IMR-90 (cell line): ENCODE measurements around the gene APOBEC3H. TPM values are rescaled to one million over a fixed set of nuclear protein-coding genes. Genes with fewer than 3 reads are reported as not detected.

Experiments used
- ATAC-seq: fragments of 200-7000 bp; cut with Tn5 transposase; 2 replicates; pipeline ENCODE4 v1.9.1; 2020; ENCODE audit warnings: low read depth, mild to moderate bottlenecking, moderate library complexity
- BruUV-seq: library from RNA; stranded (reverse); fragments of 400-500 nt; replicated peaks from 2 replicates; lab custom pipeline; 2021; lab: Mats Ljungman, UMichigan
- CTCF ChIA-PET: fragments of 300-600 bp; formaldehyde crosslinking; extraction: SDS; loops from one replicate; lab custom pipeline; 2021; ENCODE audit warnings: antibody characterized with exemption; lab: Yijun Ruan, JAX
- POLR2A ChIA-PET: fragments of 300-600 bp; sonication (Branson Sonifier 250); formaldehyde crosslinking; loops from one replicate; lab custom pipeline; 2022; ENCODE audit warnings: antibody characterized with exemption; ENCODE audit not compliant: unreplicated experiment; lab: Charles Lee
- DNase-seq: peaks from one replicate; pipeline ENCODE4 v3.0.0; 2013
- H2AFZ ChIP-seq: replicated peaks from 2 replicates; pipeline ENCODE3; 2013; ENCODE audit warnings: low read length, mild to moderate bottlenecking; ENCODE audit not compliant: poor library complexity
- H2AK5ac ChIP-seq: 2 replicates; pipeline ENCODE4 v1.6.1; 2013; ENCODE audit warnings: low read depth, low read length, inconsistent platforms
- H2AK9ac ChIP-seq: replicated peaks from 2 replicates; pipeline ENCODE3; 2013; ENCODE audit warnings: mild to moderate bottlenecking, low read depth, low read length, moderate library complexity; ENCODE audit not compliant: poor library complexity
- H2BK120ac ChIP-seq: 2 replicates; pipeline ENCODE4 v1.6.1; 2013; ENCODE audit warnings: low read depth, low read length, inconsistent platforms
- H2BK15ac ChIP-seq: 3 replicates; pipeline ENCODE4 v1.6.1; 2013; ENCODE audit warnings: low read depth, low read length, inconsistent platforms
- H2BK20ac ChIP-seq: 2 replicates; pipeline ENCODE4 v1.6.1; 2013; ENCODE audit warnings: low read depth, mild to moderate bottlenecking, inconsistent platforms, low read length, moderate library complexity
- H2BK5ac ChIP-seq: 2 replicates; pipeline ENCODE4 v1.6.1; 2013; ENCODE audit warnings: mild to moderate bottlenecking, low read depth, low read length, inconsistent platforms; ENCODE audit not compliant: poor library complexity, severe bottlenecking
- H3K14ac ChIP-seq: replicated peaks from 2 replicates; pipeline ENCODE4 v1.6.1; 2013; ENCODE audit warnings: low read depth, low read length, inconsistent platforms
- H3K18ac ChIP-seq: 2 replicates; pipeline ENCODE4 v1.6.1; 2013; ENCODE audit warnings: low read depth, low read length, control low read depth
- H3K23ac ChIP-seq: 2 replicates; pipeline ENCODE4 v1.6.1; 2013; ENCODE audit warnings: low read depth, low read length, inconsistent platforms
- H3K27ac ChIP-seq: 2 replicates; pipeline ENCODE4 v1.5.1; 2013; ENCODE audit warnings: mild to moderate bottlenecking, control low read depth, low read length; ENCODE audit not compliant: insufficient read depth
- H3K27me3 ChIP-seq: 2 replicates; pipeline ENCODE4 v1.6.1; 2013; ENCODE audit warnings: low read length; ENCODE audit not compliant: control insufficient read depth, insufficient read depth
- H3K36me3 ChIP-seq: 2 replicates; pipeline ENCODE4 v1.6.1; 2013; ENCODE audit warnings: low read length, mixed read lengths; ENCODE audit not compliant: control insufficient read depth, insufficient read depth
- H3K4ac ChIP-seq: 2 replicates; pipeline ENCODE4 v1.6.1; 2013; ENCODE audit warnings: low read depth, low read length, inconsistent platforms
- H3K4me1 ChIP-seq: 2 replicates; pipeline ENCODE4 v1.6.1; 2013; ENCODE audit warnings: low read length, mixed read lengths; ENCODE audit not compliant: control insufficient read depth, insufficient read depth
- H3K4me2 ChIP-seq: 2 replicates; pipeline ENCODE4 v1.6.1; 2013; ENCODE audit warnings: low read depth, mild to moderate bottlenecking, control low read depth, low read length, moderate library complexity
- H3K4me3 ChIP-seq: 2 replicates; pipeline ENCODE4 v1.5.1; 2013; ENCODE audit warnings: low read depth, mild to moderate bottlenecking, control low read depth, low read length, moderate library complexity; ENCODE audit not compliant: insufficient read depth
- H3K56ac ChIP-seq: 2 replicates; pipeline ENCODE4 v1.6.1; 2013; ENCODE audit warnings: low read length, inconsistent platforms; ENCODE audit not compliant: insufficient read depth; ENCODE audit errors: extremely low read depth
- H3K79me1 ChIP-seq, 2 experiments: 2 replicates each; pipeline ENCODE4 v1.6.1; 2013; ENCODE audit warnings: low read length in 2 of 2, inconsistent platforms in 1 of 2, low read depth in 1 of 2
- H3K9ac ChIP-seq: 2 replicates; pipeline ENCODE4 v1.6.1; 2013; ENCODE audit warnings: low read depth, low read length, control low read depth
- H3K9me1 ChIP-seq: 2 replicates; pipeline ENCODE4 v1.6.1; 2013; ENCODE audit warnings: low read length, inconsistent platforms; ENCODE audit not compliant: insufficient read depth
- H3K9me3 ChIP-seq: 2 replicates; pipeline ENCODE4 v1.6.1; 2013; ENCODE audit warnings: low read length; ENCODE audit not compliant: control insufficient read depth, insufficient read depth
- H4K20me1 ChIP-seq: 2 replicates; pipeline ENCODE4 v1.6.1; 2013; ENCODE audit warnings: low read length, inconsistent platforms; ENCODE audit not compliant: insufficient read depth
- H4K5ac ChIP-seq: 2 replicates; pipeline ENCODE4 v1.6.1; 2013; ENCODE audit warnings: mild to moderate bottlenecking, low read depth, low read length, control low read depth
- H4K8ac ChIP-seq, 2 experiments: 2 replicates each; pipeline ENCODE4 v1.6.1; 2013; ENCODE audit warnings: low read depth in 2 of 2, low read length in 2 of 2, control low read depth in 1 of 2, inconsistent platforms in 1 of 2
- H4K91ac ChIP-seq: 2 replicates; pipeline ENCODE4 v1.6.1; 2013; ENCODE audit warnings: low read depth, low read length, inconsistent platforms; ENCODE audit not compliant: insufficient read depth
- BHLHE40 ChIP-seq: fragments of 150-350 bp; IDR thresholded peaks from 2 replicates; pipeline ENCODE4 v1.6.1; 2016; ENCODE audit warnings: mild to moderate bottlenecking, low read depth, low read length
- CHD1 ChIP-seq: IDR thresholded peaks from 2 replicates; pipeline ENCODE4 v1.6.1; 2012; ENCODE audit warnings: low read depth, low read length, improper control_type of control experiment
- MXI1 ChIP-seq: IDR thresholded peaks from 2 replicates; pipeline ENCODE4 v1.6.1; 2012; ENCODE audit warnings: low read depth, mild to moderate bottlenecking, low read length, moderate library complexity, borderline replicate concordance
- NFE2L2 ChIP-seq: fragments of 150-350 bp; IDR thresholded peaks from 2 replicates; pipeline ENCODE4 v1.6.1; 2016; ENCODE audit warnings: low read depth, mild to moderate bottlenecking, low read length
- POLR2A ChIP-seq: IDR thresholded peaks from 2 replicates; pipeline ENCODE4 v1.6.1; 2012; ENCODE audit warnings: mild to moderate bottlenecking, low read depth, low read length
- RAD21 ChIP-seq: IDR thresholded peaks from 2 replicates; pipeline ENCODE4 v1.6.1; 2012; ENCODE audit warnings: low read length, improper control_type of control experiment
- RCOR1 ChIP-seq: IDR thresholded peaks from 2 replicates; pipeline ENCODE4 v1.6.1; 2012; ENCODE audit warnings: mild to moderate bottlenecking, low read length, improper control_type of control experiment; ENCODE audit not compliant: insufficient replicate concordance
- RFX5 ChIP-seq: IDR thresholded peaks from 2 replicates; pipeline ENCODE4 v1.8.0; 2012; ENCODE audit warnings: low read depth, mild to moderate bottlenecking, low read length, moderate library complexity
- WGBS, 2 experiments: methylation state at CpG; one replicate each; pipeline versions ENCODE4 v1.1.5 to v1.1.7; 2013; ENCODE audit warnings: missing lambda C conversion rate in 2 of 2; ENCODE audit not compliant: insufficient read length in 1 of 2; ENCODE audit errors: extremely low coverage in 2 of 2; 5-methylcytosine and 5-hydroxymethylcytosine counted together
- dilution Hi-C: fragments of 300-500 bp; cut with HindIII; formaldehyde crosslinking; loops from one replicate; pipeline ENCODE4 v1.14.3; 2018; ENCODE audit warnings: low sequenced_read_pairs; ENCODE audit not compliant: unreplicated experiment
- in situ Hi-C: fragments of 300-500 bp; cut with MboI; formaldehyde crosslinking; loops from 3 replicates; pipeline ENCODE4 v1.14.3; 2019; ENCODE audit warnings: low sequenced_read_pairs, inconsistent platforms, mixed read lengths
- intact Hi-C: fragments of 100-400 bp; cut with micrococcal nuclease; formaldehyde crosslinking; loops from 2 replicates; pipeline ENCODE4 v1.10.0; 2022
- polyA plus RNA-seq, 3 experiments: library from polyadenylated mRNA; depleted of rRNA; stranded (reverse); fragments of >200 nt; gene quantifications; 2 replicates each; pipeline ENCODE4 v1.2.3, GENCODE V29; 2012; ENCODE audit warnings: low replicate concordance in 1 of 3
- total RNA-seq: library from RNA; depleted of rRNA; stranded (reverse); fragments of >200 nt; gene quantifications from 2 replicates; pipeline ENCODE4 v1.2.3, GENCODE V29; 2012
- TF ChIP-seq, protein P1 (sequence below): fragments of 150-350 bp; IDR thresholded peaks from 2 replicates; pipeline ENCODE4 v1.6.1; 2016; ENCODE audit warnings: low read depth, mild to moderate bottlenecking, low read length, moderate library complexity, borderline replicate concordance

Gene APOBEC3H
- total and polyA plus RNA-seq, 2 of the 4 experiments (the other 2 are of a cell fraction) = 0.18 TPM; not detected in 1

DNA sequence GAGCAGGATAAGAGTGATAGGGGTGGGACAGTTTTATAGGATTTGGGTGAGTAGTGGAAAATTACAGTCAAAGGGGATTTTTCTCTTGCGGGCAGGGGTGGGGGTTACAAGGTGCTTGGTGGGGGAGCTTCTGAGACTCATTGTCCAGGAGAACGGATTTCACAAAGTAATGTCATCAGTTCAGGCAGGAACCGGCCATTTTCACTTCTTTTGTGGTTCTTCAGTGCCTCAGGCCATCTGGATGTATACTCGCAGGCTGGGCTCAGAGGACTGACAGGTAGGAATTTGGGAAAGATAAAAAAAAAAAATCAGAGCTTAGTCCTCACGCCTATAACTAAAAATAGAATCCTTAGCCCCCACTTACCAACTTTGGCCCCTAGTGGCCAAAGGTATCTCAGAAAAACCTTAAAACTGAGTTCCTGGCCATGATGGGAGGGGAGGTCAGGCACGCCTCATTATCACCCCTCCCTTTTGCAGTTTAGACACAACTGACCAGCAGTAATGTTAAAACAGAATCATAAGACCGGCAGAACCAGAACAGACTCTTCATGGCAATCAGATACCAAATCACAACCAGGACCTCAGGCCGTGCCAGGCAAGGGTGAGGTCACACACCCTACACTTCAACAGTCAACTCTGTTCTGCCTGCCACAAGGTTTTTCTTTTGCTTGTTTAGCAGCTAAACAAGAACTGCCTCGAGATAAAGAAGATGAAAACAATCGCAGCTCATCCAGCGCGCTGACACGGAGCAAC is 28.8 kb upstream of the APOBEC3H start:
- Histone ChIP-seq H3K23ac (no peak overlapping the region), H3K27me3 (peaks cover 25% of the 10 kb centered on the region), H3K36me3 (no peaks in the 10 kb centered on the region), H3K4me3 (no peak overlapping the region), H3K9me1 (no peaks in the 10 kb centered on the region), H4K8ac (no peak overlapping the region), H4K20me1 (no peaks in the 10 kb centered on the region), H3K4ac (no peak overlapping the region), H2BK5ac (no peak overlapping the region), H3K4me2 (no peak overlapping the region), H3K14ac (no peak overlapping the region), H3K27ac (no peak overlapping the region), H2AFZ (no peak overlapping the region), H3K18ac (no peak overlapping the region), H2AK9ac (no peak overlapping the region), H3K9ac (no peak overlapping the region), H4K91ac (no peak overlapping the region), H2BK15ac (no peak overlapping the region), H3K4me1 (no peaks in the 10 kb centered on the region), H2AK5ac (no peak overlapping the region), H3K79me1 (no peaks in the 10 kb centered on the region), H3K9me3 (no peaks in the 10 kb centered on the region), H2BK120ac (no peak overlapping the region), H4K5ac (no peak overlapping the region), H3K56ac (no peak overlapping the region), H2BK20ac (no peak overlapping the region)
- TF ChIP-seq POLR2A (no peak), RFX5 (no peak), MXI1 (no peak), RAD21 (no peak), NFE2L2 (no peak), CHD1 (no peak), BHLHE40 (no peak), RCOR1 (no peak)
- TF ChIP-seq, protein P1, sequence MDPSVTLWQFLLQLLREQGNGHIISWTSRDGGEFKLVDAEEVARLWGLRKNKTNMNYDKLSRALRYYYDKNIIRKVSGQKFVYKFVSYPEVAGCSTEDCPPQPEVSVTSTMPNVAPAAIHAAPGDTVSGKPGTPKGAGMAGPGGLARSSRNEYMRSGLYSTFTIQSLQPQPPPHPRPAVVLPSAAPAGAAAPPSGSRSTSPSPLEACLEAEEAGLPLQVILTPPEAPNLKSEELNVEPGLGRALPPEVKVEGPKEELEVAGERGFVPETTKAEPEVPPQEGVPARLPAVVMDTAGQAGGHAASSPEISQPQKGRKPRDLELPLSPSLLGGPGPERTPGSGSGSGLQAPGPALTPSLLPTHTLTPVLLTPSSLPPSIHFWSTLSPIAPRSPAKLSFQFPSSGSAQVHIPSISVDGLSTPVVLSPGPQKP = no peak
- in situ Hi-C loops (no loop called here), dilution Hi-C loops (no loop called here), intact Hi-C loops (no loop called here)
- WGBS, 2 experiments = 44% methylated on average over 7 of the region's 13 CpGs; no CpG with 5 or more reads in 1 of the 2 experiments
- ATAC-seq (no peak), DNase-seq (no peak)
- ChIA-PET POLR2A (interaction anchor here (0.6 kb wide), 1 partner anchor 50 kb away, joined by 5 read pairs; no protein-coding TSS in a partner anchor), CTCF (interaction anchor here (0.6 kb wide), 1 partner anchor 226 kb away, joined by 3 read pairs; no protein-coding TSS in a partner anchor)
- BruUV-seq = no TSS peak
